Colon (tissue), 2 donors: ENCODE results near the gene TNP2.

Source experiments
- FAIRE-seq: peaks from 2 replicates; lab custom pipeline; 2012; peaks lifted over from hg19 to GRCh38; lab: Jason Lieb, UNC
- donor health status: control.
- donor health status: control.

TNP2 gene

GRCh38 chr16:11276896-11277593 is 7.9 kb upstream of the TNP2 start:
- no peak for FAIRE-seq

GRCh38 chr16:11276143-11276895 is 7.2 kb upstream of the TNP2 start, which contains the start of gene PRM2:
PRM2 (minus strand) TSS chr16:11276480; CDS start chr16:11276370, 110 bp downstream.
- no peak for FAIRE-seq

GRCh38 chr16:11274964-11275363 is 5.8 kb upstream of the TNP2 start:
- no peak for FAIRE-seq

GRCh38 chr16:11273721-11274324 is 4.7 kb upstream of the TNP2 start:
- no peak for FAIRE-seq

GRCh38 chr16:11272921-11273720 is 4.0 kb upstream of the TNP2 start, which contains the start of gene PRM3:
PRM3 (minus strand) TSS chr16:11273629; CDS start chr16:11273595, 34 bp downstream.
- no peak for FAIRE-seq

- no peak for FAIRE-seq
Observed at GRCh38 chr16:11272484-11272883, 3.4 kb upstream of the TNP2 start.

- FAIRE-seq = no peak
Observed at GRCh38 chr16:11271610-11272009, 2.5 kb upstream of the TNP2 start.

- FAIRE-seq = no peak
Observed at GRCh38 chr16:11270602-11271162, 1.6 kb upstream of the TNP2 start.

GRCh38 chr16:11265124-11265523 is 4.0 kb downstream of the TNP2 start:
- no peak for FAIRE-seq

GRCh38 chr16:11264155-11264832 is 4.8 kb downstream of the TNP2 start:
- FAIRE-seq = no peak

- no peak for FAIRE-seq
Observed at GRCh38 chr16:11263737-11264136, 5.4 kb downstream of the TNP2 start.

GRCh38 chr16:11262915-11263314 is 6.2 kb downstream of the TNP2 start:
- FAIRE-seq = no peak

- no peak for FAIRE-seq
Observed at GRCh38 chr16:11260596-11260966, 8.5 kb downstream of the TNP2 start.

GRCh38 chr16:11259655-11260595 is 9.2 kb downstream of the TNP2 start:
- no peak for FAIRE-seq

- no peak for FAIRE-seq
Observed at GRCh38 chr16:11258553-11259492, 10.3 kb downstream of the TNP2 start.

GRCh38 chr16:11257131-11257938 is 11.8 kb downstream of the TNP2 start:
- no peak for FAIRE-seq

GRCh38 chr16:11256661-11257130 is 12.4 kb downstream of the TNP2 start:
- FAIRE-seq = no peak
